HG03139 (cell line): ENCODE measurements around the gene MYMK.

Experiments
- ATAC-seq: cut with Tn5 transposase; IDR thresholded peaks from one replicate; pipeline ENCODE4 v1.9.1; 2021; ENCODE audit not compliant: unreplicated experiment

MYMK gene

DNA sequence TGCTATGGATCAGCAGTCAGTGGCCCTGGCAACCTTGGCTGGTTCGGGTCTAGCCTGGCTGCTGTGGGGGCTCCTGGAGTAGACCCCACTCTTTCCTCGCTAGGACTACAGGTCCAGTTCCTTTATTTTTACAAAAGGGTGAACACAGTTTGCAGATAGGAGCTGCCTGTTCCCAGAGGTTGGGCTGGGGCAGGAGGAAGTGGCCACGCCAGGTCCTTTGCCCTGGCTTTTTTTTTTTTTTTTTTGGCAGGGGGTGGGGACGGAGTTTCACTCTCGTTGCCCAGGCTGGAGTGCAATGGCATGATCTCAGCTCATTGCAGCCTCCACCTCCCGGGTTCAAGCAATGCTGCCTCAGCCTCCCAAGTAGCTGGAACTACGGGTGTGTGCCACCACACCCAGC is 53.8 kb downstream of the MYMK start:
- no peak for ATAC-seq

DNA sequence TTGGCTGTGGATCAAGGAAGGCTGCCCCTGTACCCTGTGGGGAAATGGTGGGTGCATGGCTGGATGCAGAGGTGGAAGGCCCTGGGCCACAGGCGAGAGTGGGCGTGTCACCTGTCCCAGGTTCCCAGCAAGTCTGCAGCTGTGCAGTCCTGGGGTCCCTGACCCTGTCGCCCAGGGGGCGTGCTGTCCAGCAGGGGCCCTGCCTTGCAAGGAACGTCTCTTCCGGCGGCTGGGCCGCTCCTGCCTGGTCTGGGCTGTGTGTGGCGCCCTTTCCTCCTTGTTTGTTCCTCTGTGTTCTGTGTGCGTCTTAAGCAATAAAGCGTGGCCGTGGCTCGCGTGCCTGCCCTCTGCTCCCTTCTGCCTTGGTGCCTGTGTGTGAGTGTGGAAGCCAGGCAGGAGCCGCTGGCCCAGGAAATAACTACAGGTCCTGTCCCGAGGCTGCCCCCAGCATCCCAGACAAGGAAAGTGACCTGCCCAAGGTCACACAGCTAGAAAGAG is 54.3 kb downstream of the MYMK start:
- no peak for ATAC-seq

DNA sequence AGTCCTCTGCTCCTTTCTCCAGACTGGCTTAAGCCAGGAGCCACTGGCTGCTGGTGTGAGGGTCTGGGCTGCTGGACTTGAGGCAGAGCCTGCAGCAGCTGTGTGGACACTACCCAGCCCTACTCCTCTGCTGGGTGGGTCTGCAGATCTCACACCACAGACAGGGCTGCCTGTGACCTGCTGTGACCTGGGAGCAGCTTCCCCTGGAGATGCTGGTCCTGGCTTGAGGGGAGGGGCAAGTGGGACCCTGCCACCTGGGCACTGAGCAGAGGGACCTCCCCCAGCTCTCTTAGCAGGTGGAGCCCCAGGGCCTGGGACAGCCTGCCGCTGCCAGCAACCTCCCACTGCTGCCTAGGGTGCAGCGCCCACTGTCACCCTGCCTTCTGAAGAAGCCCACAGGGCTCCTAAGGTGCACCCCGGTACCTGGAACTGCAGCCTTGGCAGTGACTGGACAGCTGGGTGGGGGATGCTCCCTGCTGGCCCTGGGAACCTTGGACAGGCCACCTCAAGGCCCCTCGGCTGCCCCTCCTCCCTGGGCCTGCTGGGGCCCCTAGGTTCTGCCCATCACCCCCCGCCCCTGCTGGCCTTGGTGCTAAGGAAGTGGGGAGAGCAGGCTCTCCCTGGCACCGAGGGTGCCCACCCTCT is 55.9 kb downstream of the MYMK start:
- no peak for ATAC-seq

DNA sequence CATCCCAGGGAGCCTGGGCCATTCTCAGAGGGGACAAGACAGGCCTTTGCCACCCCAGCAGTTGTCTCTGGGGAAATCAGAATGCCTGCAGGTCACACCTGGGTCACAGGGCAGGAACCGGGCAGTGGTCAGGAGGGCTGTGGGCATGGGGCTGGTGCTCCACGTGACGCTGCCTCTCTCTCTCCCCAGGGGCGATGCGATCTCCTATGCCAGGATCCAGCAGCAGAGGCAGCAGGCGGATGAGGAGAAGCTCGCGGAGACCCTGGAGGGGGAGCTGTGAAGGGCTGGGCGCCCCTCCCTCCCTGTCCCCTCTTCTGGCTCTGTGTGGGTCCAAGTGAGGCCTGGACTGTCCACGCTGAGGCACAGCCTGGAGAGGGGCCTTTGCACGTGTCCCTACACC is 56.4 kb downstream of the MYMK start:
- no peak for ATAC-seq

DNA sequence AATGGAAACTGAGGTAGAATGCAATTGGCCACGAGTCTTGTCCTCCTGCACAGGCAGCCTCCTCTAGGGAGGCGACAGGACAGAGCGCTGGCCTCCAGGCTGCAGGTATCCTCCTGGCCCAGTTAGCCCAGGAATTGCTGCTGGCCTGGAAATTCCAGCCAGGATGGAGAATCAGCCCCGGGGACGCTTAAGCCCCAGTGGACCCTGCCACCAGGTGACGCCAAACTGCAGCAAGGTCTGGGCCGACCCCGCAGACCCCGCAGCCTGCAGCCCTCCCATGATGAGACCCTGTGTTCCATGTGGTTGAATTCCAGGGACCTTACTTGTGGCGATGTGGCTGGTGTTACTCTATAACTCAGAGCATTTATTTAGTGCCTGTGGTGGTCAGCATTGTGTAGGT is 57.7 kb downstream of the MYMK start:
- ATAC-seq = no peak

DNA sequence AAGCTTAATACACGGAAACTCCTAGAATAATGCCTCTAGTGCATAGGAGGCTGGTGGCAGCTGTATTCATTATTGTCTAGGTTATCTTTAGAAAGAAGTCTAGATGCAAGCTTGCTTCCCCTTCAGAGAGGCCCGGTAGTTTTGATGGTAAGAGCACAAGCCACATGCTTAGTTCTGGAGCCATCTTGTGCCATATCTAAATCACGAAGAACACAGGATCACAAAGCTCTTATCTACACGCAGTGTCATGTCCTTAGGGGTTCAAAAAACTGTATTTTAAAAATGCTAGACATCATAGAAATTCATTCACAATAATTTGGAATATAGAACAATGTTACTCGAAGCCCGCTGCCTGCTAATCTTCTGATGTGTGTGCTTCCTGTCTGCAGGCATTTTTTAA is 58.8 kb downstream of the MYMK start:
- ATAC-seq = no peak

DNA sequence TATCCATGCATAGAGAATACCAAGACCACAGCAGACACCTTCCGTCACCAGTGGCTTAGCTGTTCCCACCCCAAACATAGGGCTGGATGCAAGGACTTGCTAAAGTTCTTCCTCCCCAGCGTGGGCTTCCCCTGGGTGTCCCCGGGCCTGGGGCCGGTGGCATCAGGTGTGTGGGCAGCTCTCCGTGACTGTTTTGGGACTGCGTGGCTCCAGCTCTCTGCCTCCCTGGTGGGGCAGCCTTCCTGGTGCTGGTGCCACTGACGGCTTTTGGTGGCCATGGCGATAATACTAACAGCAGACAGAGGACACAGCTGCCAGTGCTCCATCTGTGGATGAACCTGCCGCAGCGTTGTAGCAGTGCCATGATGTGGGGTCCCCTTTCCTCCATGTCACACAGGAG is 60.1 kb downstream of the MYMK start:
- no peak for ATAC-seq
